Hematopoietic multipotent progenitor cell treated with erythropoietin and hydrocortisone succinate and interleukin-3 and kit ligand, for 17 days (in vitro differentiated cells): ENCODE measurements around the gene OCLN.
"Not testable (repeated sequence)": the region's sequence is repeated elsewhere in the genome, so short reads cannot be mapped to it uniquely, and the experiment has no call there.

Source experiments
- DNase-seq: peaks from one replicate; pipeline ENCODE4 v3.0.0-alpha.2; 2015; ENCODE audit warnings: low spot score

OCLN gene

DNA sequence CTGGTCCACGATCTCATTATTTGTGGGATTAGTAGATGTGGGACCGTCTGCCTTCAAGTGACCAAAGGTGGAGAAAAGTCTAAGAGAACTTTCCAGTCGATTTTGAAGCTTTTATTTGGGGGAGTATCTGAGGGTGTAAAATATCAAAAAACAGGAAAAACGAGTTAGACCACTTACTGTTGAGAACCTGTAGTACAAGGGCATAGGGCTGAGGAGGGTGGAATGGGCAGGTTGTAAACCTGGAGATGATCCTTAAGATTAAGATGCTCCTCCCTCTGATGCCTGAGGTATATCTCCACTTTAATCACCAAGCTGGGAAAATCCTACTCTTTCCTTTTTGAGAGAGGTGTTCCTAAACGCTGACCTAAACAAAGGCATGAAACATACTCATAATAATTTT is 35.4 kb downstream of the OCLN start:
- DNase-seq: no peak

DNA sequence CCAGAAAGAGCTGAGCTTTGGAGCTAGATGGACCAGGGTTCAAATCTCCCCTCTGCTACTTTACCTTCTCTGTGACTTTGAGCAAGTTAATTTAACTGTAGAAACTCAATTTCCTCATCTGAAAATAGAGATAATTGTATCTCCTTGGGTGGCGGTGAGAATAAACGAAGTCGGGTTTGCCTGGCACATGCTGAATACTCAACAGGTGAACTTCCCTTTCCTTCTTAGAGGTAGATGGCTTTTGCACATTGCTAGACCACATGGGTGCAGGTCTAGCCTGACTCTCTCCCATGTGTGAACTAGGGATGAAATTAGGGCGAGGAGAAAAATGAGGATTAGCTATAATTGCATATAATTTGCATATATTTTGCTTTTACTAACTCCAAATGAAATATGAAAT is 36.0 kb downstream of the OCLN start:
- DNase-seq: no peak

DNA sequence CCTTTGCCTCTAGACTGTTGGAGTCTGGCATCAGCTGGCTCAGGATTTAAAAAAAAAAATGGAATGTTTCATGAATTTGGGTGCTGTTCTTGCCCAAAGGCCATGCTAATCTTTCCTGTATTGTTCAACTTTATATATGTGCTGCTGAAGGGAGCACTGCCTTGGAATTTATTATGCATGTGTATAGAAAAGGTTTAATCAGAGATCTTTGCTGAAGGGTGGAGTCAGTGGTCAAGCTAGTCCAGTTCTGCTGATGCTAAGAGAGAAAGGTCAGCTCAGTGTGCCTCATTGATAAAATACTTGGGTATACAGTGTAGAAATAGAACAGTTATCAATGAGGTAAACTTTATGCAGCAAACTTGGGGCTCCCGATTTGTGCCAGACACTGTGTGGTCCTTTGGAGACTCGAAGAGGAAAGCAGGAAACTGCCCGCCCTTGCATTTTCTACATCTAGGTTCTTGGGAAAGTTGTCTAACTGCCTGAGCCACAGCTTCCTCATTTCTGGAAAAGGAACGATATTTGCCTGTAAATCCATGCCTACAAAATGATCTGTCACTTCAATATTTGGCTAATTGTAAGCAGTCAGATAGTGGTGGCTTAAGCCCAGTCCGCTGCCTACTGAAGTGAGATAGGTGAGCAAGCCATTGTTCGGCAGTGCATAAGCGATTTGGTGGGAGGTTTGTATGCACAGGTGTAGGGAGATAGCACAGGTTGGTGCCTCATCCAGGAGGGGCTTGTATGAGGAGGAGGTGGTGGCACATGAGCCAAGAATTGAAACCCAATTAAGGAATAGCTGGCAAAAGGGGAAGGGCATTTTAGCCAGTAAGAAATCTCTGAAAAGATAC is 38.2 kb downstream of the OCLN start:
- no peak for DNase-seq

DNA sequence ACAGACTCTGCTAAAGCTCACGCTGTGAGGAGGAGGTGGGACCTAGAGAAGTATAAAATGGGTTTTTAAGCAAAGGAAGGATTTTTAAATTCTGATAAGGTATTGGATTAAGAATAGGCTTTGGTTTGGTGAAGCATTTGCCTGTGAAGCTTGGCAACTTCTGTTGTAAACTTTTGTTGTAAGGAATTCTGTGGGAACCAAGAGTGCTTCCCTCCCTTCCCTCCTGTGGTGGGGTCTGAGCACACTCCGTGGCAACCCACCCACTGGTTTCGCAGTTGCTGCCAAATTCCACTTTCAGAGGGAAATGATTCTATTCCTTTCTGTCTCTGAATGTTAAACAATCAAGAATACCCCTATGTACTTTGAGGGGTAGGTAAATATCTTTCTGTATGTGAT is 38.8 kb downstream of the OCLN start:
- no peak for DNase-seq

DNA sequence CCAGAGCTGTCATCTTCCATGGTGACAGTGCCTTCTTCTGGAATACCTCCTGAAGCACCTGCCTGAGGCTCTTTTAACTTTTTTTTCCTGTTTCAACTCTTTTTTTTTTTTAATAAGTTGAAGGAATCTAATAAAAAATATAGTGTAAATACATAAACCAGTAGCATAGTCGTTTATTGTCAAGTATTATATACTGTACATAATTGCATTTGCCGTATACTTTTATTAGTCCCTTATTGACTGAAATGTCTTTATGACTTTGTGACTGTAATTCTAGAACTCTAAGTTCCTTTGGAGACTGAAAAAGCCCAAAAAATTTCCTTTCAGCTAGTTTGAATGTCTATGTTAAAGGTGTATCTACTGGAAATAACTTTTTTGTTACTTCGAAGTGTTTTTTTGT is 45.3 kb downstream of the OCLN start:
- not testable (repeated sequence) for DNase-seq

DNA sequence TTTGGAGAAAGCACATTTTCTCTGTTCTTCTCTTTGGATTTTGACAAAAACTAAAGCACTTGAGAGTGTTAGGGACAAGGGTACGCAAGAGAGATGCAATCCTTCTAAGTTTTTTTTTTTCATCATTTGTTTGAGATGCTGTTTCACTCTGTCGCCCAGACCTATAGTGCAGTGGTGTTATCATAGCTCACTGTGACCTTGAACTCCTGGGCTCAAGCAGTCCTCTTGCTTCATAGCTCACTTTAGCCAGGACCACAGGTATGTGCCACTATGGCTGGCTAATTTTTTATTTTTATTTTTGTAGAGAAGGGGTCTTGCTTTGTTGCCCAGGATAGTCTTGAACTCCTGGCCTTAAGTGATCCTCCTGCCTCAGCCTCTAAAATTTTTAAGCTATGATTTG is 46.1 kb downstream of the OCLN start:
- not testable (repeated sequence) for DNase-seq

DNA sequence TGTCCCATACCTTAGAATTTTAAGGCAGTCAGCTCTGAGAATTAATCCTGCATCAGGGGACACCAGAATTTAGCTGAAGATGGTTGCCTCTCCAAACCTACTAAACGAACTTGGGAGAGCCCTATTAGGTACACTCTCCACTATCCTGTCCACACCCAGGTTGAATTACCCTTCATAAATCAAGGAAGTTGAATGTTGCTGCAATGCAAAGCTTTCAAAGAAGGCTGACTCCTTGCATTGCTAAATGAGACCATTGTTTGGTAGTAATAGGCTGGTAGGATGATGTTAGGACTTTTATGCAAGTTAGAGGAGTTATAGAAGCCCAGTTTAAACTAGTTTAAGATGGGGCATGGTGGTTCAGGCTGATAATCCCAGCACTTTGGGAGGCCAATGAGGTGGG is 48.8 kb downstream of the OCLN start:
- DNase-seq: not testable (repeated sequence)

DNA sequence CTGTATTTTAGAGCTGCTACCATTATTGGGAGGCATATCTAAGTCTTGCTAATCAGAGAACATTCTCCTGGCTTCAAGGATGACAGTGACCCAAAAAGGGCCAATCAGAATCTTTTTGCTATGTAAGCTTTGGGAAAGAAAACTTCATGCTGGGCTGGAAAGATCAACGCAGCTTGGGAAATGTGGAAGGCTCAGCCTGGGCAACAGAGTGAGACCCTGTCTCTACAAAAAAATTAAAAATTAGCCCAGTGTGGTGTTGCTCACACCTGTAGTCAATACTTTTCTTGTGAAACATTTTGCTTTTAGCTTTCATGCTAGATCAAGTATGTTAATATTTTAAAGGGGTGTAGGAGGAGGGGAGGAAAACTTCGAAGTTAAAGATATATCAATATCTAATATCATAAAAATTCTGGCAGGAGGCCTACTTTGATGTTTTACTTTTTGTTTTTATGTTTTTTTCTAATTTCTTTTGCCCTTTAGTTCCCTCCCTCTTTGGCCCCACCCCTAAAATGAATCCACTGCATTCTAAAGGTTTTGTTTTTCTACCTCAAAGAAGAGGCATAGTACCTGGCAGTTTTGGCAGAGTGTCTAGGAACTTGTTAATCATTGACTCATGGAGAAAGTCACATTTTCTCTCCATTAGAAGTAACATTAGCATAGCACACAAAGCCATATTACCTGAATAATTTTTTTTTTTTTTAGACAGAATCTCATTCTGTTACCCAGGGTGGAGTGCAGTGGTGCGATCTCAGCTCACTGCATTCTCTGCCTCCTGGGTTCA is 50.4 kb downstream of the OCLN start:
- not testable (repeated sequence) for DNase-seq

DNA sequence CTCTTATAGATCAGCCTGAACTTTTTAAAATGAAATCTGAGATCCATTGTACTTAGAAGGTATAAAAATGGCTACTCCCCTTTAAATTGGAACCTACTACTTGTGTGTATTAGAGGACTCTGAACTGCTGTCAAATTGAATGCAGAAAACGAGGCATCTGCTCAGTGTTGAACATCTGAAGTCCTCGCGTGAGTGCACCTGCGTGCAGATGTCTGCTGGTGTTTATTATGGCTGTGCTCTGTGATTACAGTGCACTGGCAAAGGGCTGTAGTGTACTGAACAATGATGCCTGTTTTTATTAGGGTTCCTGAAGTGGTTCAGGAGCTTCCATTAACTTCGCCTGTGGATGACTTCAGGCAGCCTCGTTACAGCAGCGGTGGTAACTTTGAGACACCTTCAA is 52.0 kb downstream of the OCLN start:
- not testable (repeated sequence) for DNase-seq

DNA sequence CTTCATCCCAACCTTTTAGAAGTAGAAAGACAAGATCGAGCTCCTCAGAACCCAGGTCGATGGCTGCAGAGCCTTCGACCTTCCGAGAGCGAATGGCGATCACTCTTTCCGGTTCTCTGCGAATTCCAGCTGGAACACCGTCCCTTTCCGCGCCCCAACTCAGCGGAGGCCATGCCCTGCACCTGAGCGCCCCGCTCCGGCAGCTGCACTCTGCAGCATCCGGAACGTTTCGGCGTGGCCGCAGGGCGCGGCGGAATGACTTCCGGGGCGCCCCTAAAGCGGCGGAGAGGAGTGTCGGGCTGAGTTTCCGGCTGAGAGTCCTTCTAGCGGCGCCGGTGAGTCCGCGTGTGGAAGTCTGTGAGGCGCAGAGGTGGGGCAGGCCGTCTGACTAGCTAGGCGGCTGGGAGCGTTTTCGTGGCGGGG is 67.3 kb downstream of the OCLN start, which contains the start of gene GTF2H2C:
Gene GTF2H2C (plus strand): TSS at position 284 of the 423 bp plus-strand sequence. CDS start 4,942 bp downstream, outside the sequence.
- peak; percentile 59 for DNase-seq

DNA sequence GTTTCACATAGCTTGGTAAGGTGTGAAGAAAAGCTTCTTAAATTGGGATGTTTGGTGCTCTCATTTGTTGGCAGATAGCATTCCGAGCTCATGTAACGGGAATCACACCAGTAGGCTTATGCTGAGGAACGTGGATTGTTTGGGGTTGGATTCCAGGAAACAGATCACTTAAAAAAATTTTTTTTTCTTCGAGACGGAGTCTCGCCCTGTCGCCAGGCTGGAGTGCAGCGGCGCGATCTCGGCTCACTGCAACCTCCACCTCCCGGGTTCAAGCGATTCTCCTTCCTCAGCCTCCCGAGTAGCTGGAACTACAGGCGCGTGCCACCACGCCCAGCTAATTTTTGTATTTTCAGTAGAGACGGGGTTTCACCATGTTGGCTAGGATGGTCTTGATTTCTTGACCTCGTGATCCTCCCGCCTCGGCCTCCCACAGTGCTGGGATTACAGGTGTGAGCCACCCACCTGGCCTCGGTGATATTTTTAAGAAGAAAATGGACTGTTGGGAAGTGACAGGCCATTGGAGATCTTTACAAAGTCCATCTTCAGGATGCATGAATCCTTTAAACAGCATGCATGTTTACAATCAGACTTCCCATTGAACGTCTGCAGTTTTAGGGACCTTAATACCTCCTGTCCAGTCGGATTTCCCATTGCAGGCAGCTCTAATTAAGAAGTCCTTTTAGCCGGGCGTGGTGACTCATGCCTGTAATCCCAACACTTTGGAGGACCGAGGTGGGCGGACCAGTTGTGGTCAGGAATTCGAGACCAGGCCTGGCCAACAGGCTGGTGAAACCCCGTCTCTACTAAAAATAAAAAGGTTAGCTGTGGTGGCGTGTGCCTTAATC is 68.2 kb downstream of the OCLN start:
- peak; percentile 0 for DNase-seq

DNA sequence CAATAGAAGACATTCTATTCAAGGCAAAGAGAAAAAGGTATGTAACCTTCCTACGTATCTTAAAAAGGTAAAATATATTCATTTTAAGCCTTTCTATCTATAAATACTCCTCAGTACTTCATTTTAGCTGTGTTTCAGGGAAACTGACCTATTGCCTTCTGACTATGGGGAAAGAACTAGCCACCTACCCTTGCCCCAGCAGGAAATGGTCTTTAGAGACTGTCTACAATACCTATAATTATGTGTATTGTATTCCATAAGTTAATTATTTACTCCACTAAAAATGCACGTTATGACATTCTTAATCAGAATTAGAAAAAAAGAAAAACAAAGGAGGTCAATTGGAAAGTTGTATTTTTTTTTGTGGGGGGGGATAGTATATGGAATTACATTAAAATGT is 73.6 kb downstream of the OCLN start:
- peak; percentile 0 for DNase-seq

DNA sequence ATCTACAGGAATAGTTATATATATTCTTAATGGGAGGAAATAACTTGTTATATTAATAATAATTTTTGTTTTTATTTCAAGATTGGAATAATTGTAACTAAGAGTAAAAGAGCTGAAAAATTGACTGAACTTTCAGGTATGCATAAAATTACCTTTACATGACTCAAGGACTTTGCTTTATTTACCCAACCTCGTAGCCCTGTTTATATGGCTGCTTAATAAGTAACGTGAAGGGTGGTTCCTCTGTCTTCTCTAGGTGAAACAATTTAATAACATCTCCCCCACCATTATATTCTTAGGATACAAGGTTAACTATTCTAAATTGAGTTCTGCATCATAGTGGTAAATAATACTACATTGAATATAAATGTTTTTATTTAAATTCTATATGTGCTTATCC is 75.5 kb downstream of the OCLN start:
- DNase-seq: not testable (repeated sequence)

DNA sequence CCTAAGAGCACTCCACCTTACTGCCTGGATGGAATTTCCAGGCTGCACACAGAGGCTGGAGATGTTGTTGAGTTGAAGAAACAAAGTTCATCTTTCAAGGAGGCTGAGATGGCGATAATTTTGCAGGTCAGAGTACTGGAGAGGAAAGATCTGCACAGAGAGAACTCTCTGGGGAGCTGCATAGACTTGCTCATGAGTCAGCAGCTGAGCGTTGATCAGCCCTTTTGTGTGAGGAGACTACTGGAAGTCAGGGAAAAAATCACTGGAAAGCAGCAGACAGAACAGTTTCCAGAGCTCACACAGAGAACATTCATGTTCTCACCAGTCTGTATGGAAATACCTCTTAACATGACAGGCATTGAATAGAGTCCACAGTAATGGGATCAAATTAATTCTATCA is 90.8 kb downstream of the OCLN start:
- DNase-seq: not testable (repeated sequence)

DNA sequence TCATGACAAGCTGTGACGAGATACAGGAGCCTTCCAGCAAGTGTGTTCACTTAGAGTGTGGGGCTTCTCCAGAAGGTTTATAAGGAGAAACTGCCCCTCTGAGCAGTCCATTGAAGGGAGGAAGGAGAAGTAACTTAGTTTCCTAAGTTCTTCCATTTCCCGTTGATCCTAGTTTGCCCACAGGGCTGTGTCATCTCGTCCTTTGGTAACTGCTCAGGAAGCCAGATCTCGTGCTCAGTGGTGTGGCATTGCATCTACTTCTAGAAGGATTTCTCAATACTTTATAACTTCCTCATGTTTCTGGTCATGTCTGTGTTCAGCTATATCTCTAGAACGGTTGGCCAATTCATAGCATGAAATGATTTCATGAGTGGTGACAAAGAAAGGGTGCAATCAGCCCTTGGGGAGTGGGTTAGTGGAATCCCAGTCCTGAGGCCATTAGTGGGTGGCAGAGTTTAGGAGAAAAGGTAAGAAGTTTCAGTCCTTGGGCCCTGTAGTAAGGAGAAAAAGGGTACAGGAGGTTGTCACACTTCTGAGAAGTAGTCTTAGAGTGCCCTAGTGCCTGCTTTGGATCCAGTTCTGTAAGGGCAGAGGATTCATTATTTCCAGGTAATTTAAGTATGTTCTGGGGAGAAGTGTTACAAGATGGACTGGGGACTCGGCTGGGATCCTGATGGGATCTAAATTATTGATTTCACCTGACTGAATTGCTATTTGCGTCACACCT is 103.7 kb downstream of the OCLN start:
- DNase-seq: not testable (repeated sequence)

DNA sequence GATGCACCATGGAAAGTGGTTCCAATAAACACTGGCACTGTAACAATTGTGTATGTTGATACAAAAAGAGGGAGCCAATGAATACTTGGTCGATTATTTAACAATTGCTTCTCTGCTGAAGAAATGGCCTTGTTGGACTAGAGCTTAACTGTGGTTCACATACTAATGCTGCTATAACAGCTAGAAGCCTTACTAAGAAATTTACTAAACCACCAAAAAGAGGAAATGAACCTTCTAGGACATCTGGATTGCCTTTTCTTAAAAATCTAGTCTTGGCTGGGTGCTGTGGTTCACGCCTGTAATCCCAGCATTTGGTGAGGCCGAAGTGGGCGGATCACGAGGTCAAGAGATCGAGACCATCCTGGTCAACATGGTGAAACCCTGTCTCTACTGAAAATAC is 109.4 kb downstream of the OCLN start:
- not testable (repeated sequence) for DNase-seq

DNA sequence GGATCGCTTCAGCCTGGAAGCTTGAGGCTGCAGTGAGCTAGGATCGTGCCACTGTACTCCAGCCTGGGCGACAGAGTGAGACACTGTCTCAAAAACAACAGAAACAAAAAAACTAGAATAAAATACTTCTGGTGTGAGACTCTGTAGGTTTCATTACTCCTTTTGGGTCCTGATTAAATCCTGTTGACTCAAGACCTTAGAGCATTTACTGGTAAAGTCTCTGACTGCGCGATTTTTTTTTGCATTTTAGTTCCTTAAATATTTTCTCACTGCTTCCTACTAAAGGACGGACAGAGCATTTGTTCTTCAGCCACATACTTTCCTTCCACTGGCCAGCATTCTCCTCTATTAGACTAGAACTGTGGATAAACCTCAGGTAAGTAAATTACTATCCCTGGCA is 114.2 kb downstream of the OCLN start:
- DNase-seq: not testable (repeated sequence)
